H1 (cell line): ENCODE measurements around the gene RFX3. TPM values are rescaled to one million over a fixed set of nuclear protein-coding genes. Genes with fewer than 3 reads are reported as not detected.

ENCODE experiments used
- CTCF ChIA-PET: fragments of 300-600 bp; sonication (Branson Sonifier 250); formaldehyde crosslinking; loops from one replicate; lab custom pipeline; 2021; ENCODE audit not compliant: partially characterized antibody; lab: Charles Lee
- POLR2A ChIA-PET: fragments of 300-600 bp; sonication (Branson Sonifier 250); formaldehyde crosslinking; loops from one replicate; lab custom pipeline; 2021; ENCODE audit warnings: inconsistent platforms; ENCODE audit not compliant: partially characterized antibody; lab: Charles Lee
- DNase-seq, 2 experiments: peaks; one replicate each; pipeline versions ENCODE4 v3.0.0 to v3.0.0-alpha.2; 2010 to 2022; ENCODE audit warnings: low spot score in 2 of 2, low read depth in 1 of 2, mixed read lengths in 1 of 2
- FAIRE-seq: peaks from 2 replicates; lab custom pipeline; 2011; peaks lifted over from hg19 to GRCh38; lab: Jason Lieb, UNC
- H2AFZ ChIP-seq: 2 replicates; pipeline ENCODE4 v1.8.1; 2012; ENCODE audit warnings: low read length, inconsistent platforms
- H2AK5ac ChIP-seq: 2 replicates; pipeline ENCODE4 v1.6.1; 2013; ENCODE audit warnings: low read depth, low read length
- H2BK120ac ChIP-seq: replicated peaks from 2 replicates; pipeline ENCODE3; 2013; ENCODE audit warnings: low read depth, low read length, inconsistent platforms
- H2BK12ac ChIP-seq: 2 replicates; pipeline ENCODE4 v1.6.1; 2013; ENCODE audit warnings: low read depth, low read length
- H2BK15ac ChIP-seq: 2 replicates; pipeline ENCODE4 v1.6.1; 2013; ENCODE audit warnings: low read length
- H2BK20ac ChIP-seq: 2 replicates; pipeline ENCODE4 v1.6.1; 2013; ENCODE audit warnings: low read length
- H2BK5ac ChIP-seq: 2 replicates; pipeline ENCODE4 v1.6.1; 2013; ENCODE audit warnings: low read depth, low read length
- H3K14ac ChIP-seq: 2 replicates; pipeline ENCODE4 v1.6.1; 2013; ENCODE audit warnings: inconsistent platforms; ENCODE audit not compliant: insufficient read length
- H3K18ac ChIP-seq: 2 replicates; pipeline ENCODE4 v1.6.1; 2013; ENCODE audit warnings: low read length; ENCODE audit errors: extremely low read depth
- H3K23ac ChIP-seq: 2 replicates; pipeline ENCODE4 v1.6.1; 2013; ENCODE audit warnings: inconsistent platforms; ENCODE audit not compliant: insufficient read length
- H3K23me2 ChIP-seq: 2 replicates; pipeline ENCODE4 v1.6.1; 2013; ENCODE audit warnings: low read depth, low read length
- H3K27ac ChIP-seq: 2 replicates; pipeline ENCODE4 v1.6.1; 2011; ENCODE audit warnings: low read depth, low read length, inconsistent platforms
- H3K27me3 ChIP-seq, 4 experiments: replicated peaks in 1 of 4; 1 replicate in 1 of 4; 2 replicates in 3 of 4; pipeline versions ENCODE4 v1.6.1 to v1.8.1; 2011 to 2013; ENCODE audit warnings: low read length in 3 of 4, mild to moderate bottlenecking in 3 of 4, inconsistent platforms in 2 of 4, mixed read lengths in 2 of 4, moderate library complexity in 1 of 4; ENCODE audit not compliant: control insufficient read depth in 3 of 4, insufficient read depth in 3 of 4; ENCODE audit errors: extremely low read depth in 1 of 4
- H3K36me3 ChIP-seq, 4 experiments: 2 replicates each; pipeline versions ENCODE4 v1.6.1 to v1.8.1; 2011 to 2013; ENCODE audit warnings: mild to moderate bottlenecking in 4 of 4, low read length in 3 of 4, moderate library complexity in 2 of 4, control low read depth in 1 of 4, inconsistent platforms in 1 of 4; ENCODE audit not compliant: insufficient read depth in 4 of 4, control insufficient read depth in 2 of 4
- H3K4ac ChIP-seq: replicated peaks from 2 replicates; pipeline ENCODE3; 2013; ENCODE audit warnings: low read length, low read depth, mixed read lengths, inconsistent platforms; ENCODE audit not compliant: insufficient read length
- H3K4me1 ChIP-seq, 4 experiments: replicated peaks in 1 of 4; 1 replicate in 1 of 4; 2 replicates in 3 of 4; pipeline versions ENCODE4 v1.6.1 to v1.8.1; 2011 to 2013; ENCODE audit warnings: low read length in 3 of 4, inconsistent platforms in 2 of 4, mixed read lengths in 1 of 4; ENCODE audit not compliant: insufficient read depth in 4 of 4, control insufficient read depth in 3 of 4
- H3K4me2 ChIP-seq, 2 experiments: 2 replicates each; pipeline versions ENCODE4 v1.6.1 to v1.8.1; 2011 to 2013; ENCODE audit warnings: low read depth in 2 of 2, low read length in 2 of 2, control low read depth in 1 of 2, inconsistent platforms in 1 of 2, mild to moderate bottlenecking in 1 of 2; ENCODE audit not compliant: insufficient read depth in 1 of 2
- H3K4me3 ChIP-seq, 4 experiments: fragments of 200-600, 300-600 bp in 1 of 4; sonication (generic), shearing (Covaris generic), sonication (Bioruptor Twin) in 1 of 4; 2 replicates each; pipeline versions ENCODE4 v1.5.1 to v1.8.1; 2011 to 2016; ENCODE audit warnings: low read length in 4 of 4, low read depth in 3 of 4, control low read depth in 2 of 4, inconsistent platforms in 2 of 4, mild to moderate bottlenecking in 2 of 4, mixed read lengths in 1 of 4, moderate library complexity in 1 of 4; ENCODE audit not compliant: insufficient read depth in 2 of 4; ENCODE audit errors: extremely low read depth in 1 of 4
- H3K56ac ChIP-seq: replicated peaks from 2 replicates; pipeline ENCODE3; 2013; ENCODE audit warnings: low read depth, mild to moderate bottlenecking, mixed read lengths, low read length, inconsistent platforms; ENCODE audit not compliant: insufficient read length
- H3K79me1 ChIP-seq: 2 replicates; pipeline ENCODE4 v1.6.1; 2013; ENCODE audit warnings: low read depth, low read length, control low read depth
- H3K79me2 ChIP-seq, 2 experiments: 2 replicates each; pipeline versions ENCODE4 v1.6.1 to v1.8.1; 2012 to 2013; ENCODE audit warnings: low read length in 2 of 2, mild to moderate bottlenecking in 2 of 2, inconsistent platforms in 1 of 2; ENCODE audit not compliant: insufficient read depth in 2 of 2, control insufficient read depth in 1 of 2
- H3K9ac ChIP-seq, 4 experiments: replicated peaks in 1 of 4; 1 replicate in 1 of 4; 2 replicates in 3 of 4; pipeline versions ENCODE4 v1.6.1 to v1.8.1; 2011 to 2013; ENCODE audit warnings: low read depth in 3 of 4, low read length in 3 of 4, control low read depth in 2 of 4, mild to moderate bottlenecking in 2 of 4, moderate library complexity in 2 of 4, inconsistent platforms in 1 of 4; ENCODE audit errors: extremely low read depth in 1 of 4
- H3K9me3 ChIP-seq, 2 experiments: 2 replicates each; pipeline versions ENCODE4 v1.6.1 to v1.8.1; 2012 to 2013; ENCODE audit warnings: mild to moderate bottlenecking in 2 of 2, moderate library complexity in 2 of 2, control low read depth in 1 of 2, inconsistent platforms in 1 of 2, low read depth in 1 of 2, low read length in 1 of 2, mixed read lengths in 1 of 2; ENCODE audit not compliant: insufficient read depth in 2 of 2
- H4K20me1 ChIP-seq, 2 experiments: replicated peaks in 1 of 2; 2 replicates each; pipeline versions ENCODE3 to v1.8.1; 2011 to 2013; ENCODE audit warnings: inconsistent platforms in 2 of 2, low read length in 2 of 2, mild to moderate bottlenecking in 1 of 2; ENCODE audit not compliant: insufficient read depth in 2 of 2, control insufficient read depth in 1 of 2
- H4K5ac ChIP-seq: 2 replicates; pipeline ENCODE4 v1.6.1; 2013; ENCODE audit warnings: low read length, low read depth, mixed read lengths, inconsistent platforms; ENCODE audit not compliant: insufficient read length
- H4K8ac ChIP-seq: 2 replicates; pipeline ENCODE4 v1.8.0; 2013; ENCODE audit warnings: mild to moderate bottlenecking, moderate library complexity, low read length, inconsistent platforms; ENCODE audit not compliant: insufficient read depth; ENCODE audit errors: extremely low read depth
- H4K91ac ChIP-seq: replicated peaks from 2 replicates; pipeline ENCODE3; 2013; ENCODE audit warnings: low read length, mixed read lengths, inconsistent platforms; ENCODE audit not compliant: insufficient read length
- BCL11A ChIP-seq, 2 experiments: IDR thresholded peaks; one replicate each; pipeline ENCODE4 v1.6.1; 2011; ENCODE audit warnings: low read depth in 2 of 2, low read length in 2 of 2, mild to moderate bottlenecking in 2 of 2
- CBX8 ChIP-seq: fragments of 300-800, 300-1000 bp; sonication (generic); IDR thresholded peaks from 2 replicates; pipeline ENCODE4 v1.7.1; 2016; ENCODE audit warnings: low read depth, low read length, borderline replicate concordance
- SP2 ChIP-seq: IDR thresholded peaks from 2 replicates; pipeline ENCODE4 v1.6.1; 2012; ENCODE audit warnings: mild to moderate bottlenecking, low read length, inconsistent platforms
- polyA plus RNA-seq, 7 experiments: library from polyadenylated mRNA; depleted of rRNA in 3 of 7; stranded (reverse) in 5 of 7; unstranded in 2 of 7; fragments of >200 nt in 5 of 7; fragments of 200-250 nt in 2 of 7; gene quantifications; 1 replicate in 5 of 7; 2 replicates in 1 of 7; 4 replicates in 1 of 7; pipeline versions ENCODE4 v1.2.1 to v1.2.3, GENCODE V29; 2011 to 2013; ENCODE audit warnings: missing spikeins in 2 of 7, mixed read lengths in 2 of 7
- total RNA-seq: library from RNA; stranded (reverse); fragmentation: NEBNext Ultra II Directional; extraction: Animal tissue kit (Norgen Biotek cat#: 25700); gene quantifications from 2 replicates; pipeline ENCODE4 v1.2.1, GENCODE V29; 2021
- TF ChIP-seq, protein P1 (sequence below): IDR thresholded peaks from 2 replicates; pipeline ENCODE4 v1.6.1; 2012; ENCODE audit warnings: inconsistent platforms
- TF ChIP-seq, protein P2 (sequence below): IDR thresholded peaks from 2 replicates; pipeline ENCODE4 v1.6.1; 2011; ENCODE audit warnings: low read depth, mild to moderate bottlenecking, low read length; ENCODE audit not compliant: insufficient read depth

The RFX3 gene
- total and polyA plus RNA-seq, 2 of the 8 experiments (the other 6 are each of a cell fraction or from before 2014, with no cell fraction given): 4.9 to 22.6 TPM

DNA sequence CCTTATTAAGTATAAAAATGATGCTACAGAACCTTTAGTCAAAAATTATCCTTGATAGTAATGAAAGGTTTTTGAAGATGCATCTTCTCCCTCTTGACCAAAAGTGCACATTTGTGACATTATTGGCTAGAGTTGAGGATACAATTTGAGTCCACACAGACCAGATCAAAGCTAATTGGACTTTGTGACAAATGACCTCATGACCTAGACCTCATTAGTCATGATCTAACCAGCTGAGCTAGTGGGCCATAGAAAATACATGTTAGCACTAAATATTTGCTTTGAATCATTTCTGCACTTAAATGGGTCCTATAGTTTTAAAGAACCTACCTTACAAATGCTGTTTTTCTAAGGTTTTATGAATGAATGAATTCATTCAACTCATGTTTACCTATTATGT, 182.1 kb downstream of the RFX3 start:
- H3K4me2 ChIP-seq: no peak overlapping the region
- no peak for TF ChIP-seq BCL11A (IDR thresholded peaks at IDR 0.05; ENCODE audit: low read depth in 2 of 2, low read length in 2 of 2)
- TF ChIP-seq, protein P1, sequence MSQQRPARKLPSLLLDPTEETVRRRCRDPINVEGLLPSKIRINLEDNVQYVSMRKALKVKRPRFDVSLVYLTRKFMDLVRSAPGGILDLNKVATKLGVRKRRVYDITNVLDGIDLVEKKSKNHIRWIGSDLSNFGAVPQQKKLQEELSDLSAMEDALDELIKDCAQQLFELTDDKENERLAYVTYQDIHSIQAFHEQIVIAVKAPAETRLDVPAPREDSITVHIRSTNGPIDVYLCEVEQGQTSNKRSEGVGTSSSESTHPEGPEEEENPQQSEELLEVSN: no peak
- TF ChIP-seq, protein P2, sequence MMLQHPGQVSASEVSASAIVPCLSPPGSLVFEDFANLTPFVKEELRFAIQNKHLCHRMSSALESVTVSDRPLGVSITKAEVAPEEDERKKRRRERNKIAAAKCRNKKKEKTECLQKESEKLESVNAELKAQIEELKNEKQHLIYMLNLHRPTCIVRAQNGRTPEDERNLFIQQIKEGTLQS: no peak
- TF ChIP-seq SP2: no peak
- no peak for TF ChIP-seq CBX8

More for the DNA sequence above, 182.1 kb downstream of the RFX3 start:
- Histone ChIP-seq H3K79me2 (peaks cover 0 to 2% of the 10 kb centered on the region in 2 experiments; a peak in 1 of 4 replicates), H2AFZ (no peak overlapping the region), H3K27me3 (no peaks in the 10 kb centered on the region), H2BK12ac (no peak overlapping the region), H3K9ac (no peak overlapping the region), H3K36me3 (no peaks in the 10 kb centered on the region), H2BK15ac (no peak overlapping the region), H4K20me1 (no peaks in the 10 kb centered on the region), H3K79me1 (no peaks in the 10 kb centered on the region), H2BK20ac (no peak overlapping the region), H2AK5ac (no peak overlapping the region), H2BK5ac (no peak overlapping the region), H3K23ac (no peak overlapping the region), H3K9me3 (no peaks in the 10 kb centered on the region), H3K4me3 (no peak overlapping the region), H3K27ac (no peak overlapping the region), H4K5ac (no peak overlapping the region), H3K23me2 (no peaks in the 10 kb centered on the region; the same call in 1 of the 2 replicates), H4K8ac (no peak overlapping the region), H3K56ac (no peak overlapping the region), H4K91ac (no peak overlapping the region), H3K14ac (no peak overlapping the region), H2BK120ac (no peak overlapping the region), H3K18ac (no peak overlapping the region), H3K4me1 (no peaks in the 10 kb centered on the region), H3K4ac (no peak overlapping the region)
- CTCF ChIA-PET: interaction anchor here (1.0 to 2.9 kb wide), 3 partner anchors 9 to 40 kb away, joined by 3 to 14 read pairs (median 5); no protein-coding TSS in a partner anchor
- POLR2A ChIA-PET: no interaction called here
- DNase-seq: no peak
- FAIRE-seq: no peak
